SKM-1 (cell line): Measurements from ENCODE around the gene UBN2.
"Not testable (repeated sequence)": the region's sequence is repeated elsewhere in the genome, so short reads cannot be mapped to it uniquely, and the experiment has no call there.

Experiments
- DNase-seq: peaks from one replicate; lab custom pipeline; 2025; ENCODE audit not compliant: unreplicated experiment; lab: John Stamatoyannopoulos, UW

The UBN2 gene

DNA sequence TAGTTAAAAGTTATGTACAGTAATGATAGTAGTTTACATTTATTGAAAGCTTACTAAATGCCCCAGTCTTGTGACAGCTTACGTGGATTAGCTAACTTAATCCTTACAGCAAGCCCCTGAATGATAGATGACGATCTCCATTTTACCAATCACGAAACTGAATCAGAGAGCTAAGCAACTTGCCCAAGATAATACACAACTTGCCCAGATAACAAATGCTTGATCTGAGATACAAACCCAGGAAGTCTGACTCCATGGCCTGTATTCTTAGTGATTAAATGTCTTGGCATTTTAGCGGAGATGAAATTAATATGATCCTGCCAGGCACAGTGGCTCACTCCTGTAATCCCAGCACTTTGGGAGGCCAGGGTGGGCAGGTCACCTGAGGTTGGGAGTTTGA lies 63.2 kb downstream of the UBN2 start:
- no peak for DNase-seq

DNA sequence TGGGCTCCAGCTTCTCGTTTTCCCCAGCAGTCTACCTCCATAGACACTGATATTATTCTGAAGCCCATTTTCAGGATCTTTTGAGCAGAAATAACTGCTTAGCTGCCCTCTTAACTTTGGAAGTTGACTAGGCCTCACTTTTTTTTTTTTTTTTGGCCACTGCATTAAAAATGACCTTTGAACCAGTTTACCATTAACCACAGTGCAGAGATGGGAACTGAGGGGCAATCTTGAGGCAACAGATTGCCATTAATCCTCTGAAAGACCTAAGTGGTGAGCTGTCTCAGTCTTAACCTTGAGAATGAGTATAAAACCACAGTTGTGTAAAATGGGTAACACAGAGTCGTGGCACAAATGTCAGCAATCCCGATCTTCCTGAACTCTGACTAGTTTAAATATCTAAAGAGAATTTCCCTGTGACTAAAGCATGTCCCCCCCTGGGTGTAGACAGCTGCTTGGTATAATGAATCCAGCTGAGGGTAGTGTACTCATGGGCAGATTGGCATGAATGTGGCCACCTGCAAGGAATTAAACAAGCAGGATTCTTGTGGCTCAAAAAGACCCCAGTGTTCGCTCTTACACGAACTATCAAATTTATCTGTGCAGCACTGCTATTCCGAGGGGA lies 64.0 kb downstream of the UBN2 start:
- DNase-seq, result no peak

DNA sequence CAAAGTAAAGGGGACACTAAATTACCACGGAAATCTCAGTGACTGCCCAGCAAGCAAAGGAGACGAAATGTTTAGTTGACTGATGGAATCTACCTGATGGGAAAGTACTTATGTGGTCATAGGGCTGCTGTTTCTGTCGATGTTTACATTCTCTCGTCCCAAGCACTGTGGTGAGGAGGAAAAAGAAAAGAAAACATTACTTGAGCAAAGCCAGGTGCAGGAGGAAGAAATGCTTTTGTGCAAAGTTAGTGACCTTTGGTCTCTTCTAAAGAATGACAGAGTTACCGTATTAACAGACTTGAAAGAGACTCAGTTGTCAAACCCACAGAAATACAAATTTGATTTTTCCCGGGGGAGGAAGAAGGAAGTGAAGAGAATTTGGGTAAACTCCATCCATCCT lies 66.8 kb downstream of the UBN2 start:
- DNase-seq, result no peak

DNA sequence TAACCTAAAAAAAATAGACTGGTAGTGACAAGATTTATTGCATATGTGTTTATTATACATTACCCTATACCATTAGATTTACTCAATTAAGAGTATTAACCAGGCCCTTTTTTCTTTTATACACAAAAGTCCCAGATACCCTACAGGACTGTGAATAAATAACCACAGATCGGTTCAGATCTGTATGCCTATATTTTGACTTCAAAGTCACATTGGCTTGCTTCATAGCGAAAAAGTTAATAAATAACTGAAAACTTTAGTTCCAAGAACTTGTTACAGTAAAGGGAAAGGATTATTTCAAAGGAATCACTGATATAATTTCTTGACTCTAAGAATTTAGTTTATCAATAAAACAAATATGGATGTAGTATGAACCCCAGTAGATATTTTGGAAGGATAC lies 68.3 kb downstream of the UBN2 start:
- no peak for DNase-seq

DNA sequence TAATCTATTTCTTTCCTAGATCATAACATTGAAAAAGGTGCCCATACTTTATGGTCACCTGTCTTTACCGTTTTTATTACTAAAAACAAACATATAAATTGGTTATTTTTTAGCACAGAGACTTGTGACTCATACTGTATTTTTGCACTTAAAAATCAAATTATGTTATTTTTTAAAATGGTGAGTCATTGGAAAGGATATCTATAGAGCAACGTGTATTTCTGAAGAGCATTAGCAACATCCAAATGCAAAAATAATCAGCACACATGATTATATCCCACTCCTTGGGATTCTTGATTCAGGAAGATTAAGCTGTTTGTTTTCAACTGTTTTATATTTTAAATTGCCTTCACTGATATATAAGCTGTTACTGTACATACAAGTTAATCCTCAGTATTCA lies 69.4 kb downstream of the UBN2 start:
- no peak for DNase-seq

DNA sequence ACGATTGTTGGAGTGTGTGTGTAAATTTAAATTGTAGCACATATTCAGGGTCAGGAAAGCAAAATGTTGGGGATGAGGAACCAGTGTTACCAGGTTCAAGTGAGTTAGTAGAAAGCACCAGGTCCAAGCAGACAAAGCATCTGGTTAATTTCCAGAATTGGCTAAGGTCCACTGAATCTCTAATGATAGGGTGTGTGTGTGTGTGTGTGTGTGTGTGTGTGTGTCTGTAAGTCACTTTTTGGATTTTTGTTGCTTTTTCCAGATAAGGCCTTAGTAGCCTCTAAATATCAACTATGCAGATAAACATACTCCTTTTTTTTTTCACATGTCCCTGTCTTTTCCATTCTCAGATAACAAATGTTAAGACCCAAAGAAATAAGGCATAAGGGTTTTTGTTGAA lies 73.5 kb downstream of the UBN2 start:
- DNase-seq, result no peak

DNA sequence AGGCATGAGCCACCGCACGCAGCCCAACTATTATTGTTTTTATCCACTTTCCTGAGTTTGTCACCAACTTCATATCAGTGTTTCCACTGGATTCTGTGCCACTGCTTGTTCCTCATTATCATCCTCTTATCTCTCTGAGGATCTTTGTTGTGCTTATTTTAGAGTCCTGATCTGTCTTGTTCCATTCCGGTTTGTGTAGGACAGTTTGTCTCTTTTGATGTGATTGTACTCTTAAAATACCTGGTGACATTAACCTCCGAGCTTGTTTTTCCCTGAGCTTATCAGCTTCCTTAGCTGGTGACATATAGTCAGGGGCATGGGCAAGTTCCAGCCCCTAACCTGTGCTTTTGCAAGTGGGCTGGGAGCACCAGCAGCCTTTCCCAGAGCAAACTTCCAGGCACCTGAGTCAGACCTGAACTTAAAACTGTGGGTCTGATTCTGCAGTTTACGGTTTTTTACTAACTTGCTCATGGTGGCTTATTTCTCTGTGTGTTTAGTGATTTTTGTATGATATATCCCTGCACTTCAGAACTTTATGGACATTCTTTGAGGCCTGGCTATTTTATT lies 87.0 kb downstream of the UBN2 start:
- DNase-seq, result no peak

DNA sequence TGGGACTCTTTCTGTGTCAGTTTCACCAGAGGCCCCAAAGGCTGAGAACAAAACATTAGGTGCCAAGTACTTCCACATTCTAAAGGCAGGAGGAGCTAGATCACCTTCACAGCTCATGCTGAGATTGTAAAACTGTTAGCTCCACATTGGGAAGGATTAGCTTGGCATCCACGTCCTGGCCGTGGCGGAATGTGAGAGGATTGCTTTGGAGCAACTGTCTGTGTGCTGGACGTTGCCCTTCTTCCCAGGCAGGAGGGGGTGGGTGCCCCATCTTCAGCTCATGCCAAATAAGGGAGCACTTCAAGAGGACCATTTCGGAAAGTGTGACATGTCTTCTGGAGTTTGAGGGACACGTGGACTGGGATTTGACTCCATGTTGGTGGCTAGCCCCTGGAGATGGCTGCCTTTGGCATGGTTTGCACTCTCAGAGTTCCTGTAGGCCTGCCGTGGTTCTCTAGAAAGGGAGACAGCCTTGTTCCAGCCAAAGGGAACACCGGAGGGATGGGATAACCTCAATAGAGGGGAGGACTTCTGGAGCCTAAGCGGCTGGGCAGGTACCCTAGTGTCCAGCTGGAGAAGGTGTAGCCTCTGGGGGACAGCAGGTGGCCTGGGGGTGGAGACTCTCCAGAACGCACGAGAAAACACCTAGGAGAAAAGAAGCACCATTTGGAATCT lies 90.2 kb downstream of the UBN2 start:
- DNase-seq, result no peak

DNA sequence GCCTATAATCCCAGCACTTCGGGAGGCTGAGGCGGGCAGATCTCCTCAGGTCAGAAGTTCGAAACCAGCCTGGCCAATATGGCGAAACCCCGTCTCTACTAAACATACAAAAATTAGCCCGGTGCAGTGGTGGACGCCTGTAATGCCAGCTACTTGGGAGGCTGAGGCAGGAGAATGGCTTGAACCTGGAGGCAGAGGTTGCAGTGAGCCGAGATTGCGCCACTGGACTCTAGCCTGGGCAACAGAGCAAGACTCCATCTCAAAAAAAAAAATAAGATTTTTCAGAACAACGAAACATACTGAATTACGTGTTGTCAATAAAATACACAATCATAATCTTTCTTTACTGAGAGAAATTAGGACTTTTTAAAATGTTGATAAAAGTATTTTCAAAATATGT lies 93.7 kb downstream of the UBN2 start:
- not testable (repeated sequence) for DNase-seq

DNA sequence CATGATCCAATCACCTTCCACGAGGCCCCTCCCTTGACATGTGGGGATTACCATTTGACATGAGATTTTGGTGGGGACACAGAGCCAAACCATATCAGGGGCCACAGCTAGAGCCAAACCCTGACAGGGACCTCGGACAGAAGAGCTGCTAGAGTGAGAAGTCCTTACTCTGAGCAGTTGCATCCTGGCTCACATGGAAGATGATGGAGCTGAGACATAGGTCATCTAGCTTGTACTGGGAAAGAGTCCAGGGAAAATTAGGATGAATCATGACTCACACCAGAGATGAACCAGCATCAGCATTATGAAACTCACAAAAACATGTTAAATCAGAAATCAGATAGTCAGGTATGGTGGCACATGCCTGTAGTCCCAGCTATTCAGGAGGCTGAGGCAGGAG lies 97.3 kb downstream of the UBN2 start:
- DNase-seq, result no peak

DNA sequence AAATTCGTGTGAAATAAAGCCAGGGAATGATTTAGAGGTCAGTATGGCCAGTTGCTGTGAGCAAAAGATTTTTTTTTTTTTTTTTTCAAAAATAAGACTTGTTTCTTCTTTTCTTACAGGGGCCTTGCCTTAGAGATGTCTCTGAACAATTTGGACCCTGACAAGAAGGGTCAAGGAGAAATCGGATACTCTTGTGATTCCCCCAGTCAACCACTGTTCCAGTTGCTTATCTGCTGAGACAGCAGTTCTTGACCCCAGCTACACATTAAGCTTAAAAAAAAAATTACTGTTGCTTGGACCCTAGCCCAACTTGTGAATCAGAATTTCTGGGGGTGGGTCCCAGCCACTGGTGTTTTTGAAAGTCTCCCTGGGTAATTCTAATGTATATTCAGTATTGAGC lies 98.1 kb downstream of the UBN2 start:
- no peak for DNase-seq

DNA sequence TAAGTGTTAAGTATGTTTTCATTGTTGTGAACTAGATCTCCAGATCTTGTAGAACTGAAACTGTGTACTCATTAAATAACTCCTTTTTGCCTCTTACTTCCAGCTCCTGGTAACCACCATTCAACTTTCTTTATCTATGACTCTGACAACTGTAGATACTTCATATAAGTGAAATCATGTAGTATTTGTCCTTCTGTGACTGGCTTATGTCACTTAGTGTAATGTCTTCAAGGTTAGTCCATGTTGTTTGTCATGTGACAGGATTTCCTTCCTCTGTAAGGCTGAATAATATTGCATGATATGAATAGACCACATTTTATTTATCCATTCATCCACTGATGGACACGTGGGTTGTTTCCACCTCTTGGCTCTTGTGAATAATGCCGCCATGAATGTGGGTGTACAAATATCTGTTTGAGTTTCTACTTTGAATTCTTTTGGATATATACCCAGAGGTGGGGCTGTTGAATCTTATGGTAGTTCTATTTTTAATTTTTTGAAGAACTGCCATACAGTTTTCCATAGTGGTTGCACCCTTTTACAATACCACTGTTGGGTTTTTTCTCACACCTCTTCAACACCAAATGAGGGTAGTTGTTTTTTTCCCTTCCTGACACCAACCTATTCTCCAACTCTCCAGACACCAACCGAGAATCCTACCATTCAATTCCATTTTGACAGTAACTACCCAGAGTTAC lies 99.4 kb downstream of the UBN2 start:
- no peak for DNase-seq

DNA sequence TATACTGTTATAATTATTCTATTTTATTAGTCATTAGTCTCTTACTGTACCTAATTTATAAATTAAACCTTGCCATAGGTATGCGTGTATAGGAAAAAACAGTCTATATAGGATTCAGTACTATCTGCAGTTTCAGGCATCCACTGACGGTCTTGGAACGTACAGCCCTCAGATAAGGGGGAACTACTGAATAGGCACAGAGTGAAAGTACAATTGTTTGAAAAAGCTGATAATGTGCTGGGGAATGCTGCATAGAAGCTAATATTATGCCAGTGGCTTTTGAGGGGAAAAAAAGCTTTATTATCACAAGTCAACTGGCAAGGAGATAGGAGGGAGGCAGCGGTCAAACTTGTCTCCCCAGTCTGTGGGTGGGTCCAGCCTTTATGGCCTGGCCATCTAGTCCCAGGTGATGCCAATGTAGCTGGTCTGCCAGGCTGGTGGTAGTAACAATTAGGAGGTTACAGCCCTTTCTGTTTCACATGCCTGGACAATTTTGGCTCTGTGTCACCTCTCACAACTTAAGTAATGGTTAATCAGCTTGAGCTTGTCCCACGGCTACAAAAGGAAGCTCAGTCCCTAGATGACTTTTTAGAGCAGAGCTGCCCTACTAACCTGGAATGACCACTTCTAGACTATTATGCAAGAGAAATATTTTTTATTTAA lies 101.8 kb downstream of the UBN2 start:
- no peak for DNase-seq

DNA sequence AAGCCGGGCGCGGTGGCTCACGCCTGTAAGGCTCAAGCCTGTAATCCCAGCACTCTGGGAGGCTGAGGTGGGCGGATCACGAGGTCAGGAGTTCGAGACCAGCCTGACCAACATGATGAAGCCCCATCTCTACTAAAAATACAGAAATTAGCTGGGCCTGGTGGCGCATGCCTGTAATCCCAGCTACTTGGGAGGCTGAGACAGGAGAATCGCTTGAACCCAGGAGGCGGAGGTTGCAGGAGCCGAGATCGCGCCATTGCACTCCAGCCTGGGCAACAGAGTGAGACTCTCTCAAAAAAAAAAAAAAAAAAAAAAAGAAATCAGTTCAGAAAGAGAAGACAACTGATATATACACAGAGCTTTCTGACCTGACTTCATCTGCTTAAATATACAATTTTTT lies 102.4 kb downstream of the UBN2 start:
- not testable (repeated sequence) for DNase-seq

DNA sequence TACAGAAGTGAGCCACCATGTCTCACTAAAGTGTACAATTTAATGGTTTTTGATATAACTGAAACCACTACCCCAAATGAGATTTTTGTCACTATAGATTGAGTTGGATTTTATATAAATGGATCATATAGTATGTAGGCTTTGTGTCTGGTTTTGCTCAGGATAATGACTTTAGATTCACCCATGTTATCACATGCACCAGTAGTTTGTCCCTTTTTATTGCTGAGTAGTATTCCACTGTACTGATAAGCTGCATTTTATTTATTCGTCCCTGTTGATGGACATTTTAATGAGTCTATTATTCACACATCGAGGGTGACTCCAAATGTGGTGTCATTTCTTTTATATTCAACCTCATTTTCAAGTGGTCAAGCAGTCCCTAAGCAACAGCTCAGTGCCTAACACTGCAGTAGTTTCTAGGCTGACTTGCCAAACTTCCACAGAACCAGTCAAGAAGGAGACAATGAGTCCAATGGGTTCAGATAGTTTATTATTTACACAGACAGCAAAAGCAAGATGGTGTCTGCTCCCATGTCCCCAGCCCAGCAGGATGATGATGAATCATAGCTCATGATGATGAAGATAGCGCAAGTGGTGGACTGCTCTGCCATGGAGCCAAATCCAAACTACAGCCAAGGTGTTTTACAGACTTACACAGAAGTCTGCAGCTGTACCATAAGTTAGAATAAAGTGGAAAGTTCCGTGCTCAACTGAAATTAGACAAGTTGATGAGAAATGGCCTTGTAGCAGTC lies 103.5 kb downstream of the UBN2 start:
- DNase-seq, result no peak

DNA sequence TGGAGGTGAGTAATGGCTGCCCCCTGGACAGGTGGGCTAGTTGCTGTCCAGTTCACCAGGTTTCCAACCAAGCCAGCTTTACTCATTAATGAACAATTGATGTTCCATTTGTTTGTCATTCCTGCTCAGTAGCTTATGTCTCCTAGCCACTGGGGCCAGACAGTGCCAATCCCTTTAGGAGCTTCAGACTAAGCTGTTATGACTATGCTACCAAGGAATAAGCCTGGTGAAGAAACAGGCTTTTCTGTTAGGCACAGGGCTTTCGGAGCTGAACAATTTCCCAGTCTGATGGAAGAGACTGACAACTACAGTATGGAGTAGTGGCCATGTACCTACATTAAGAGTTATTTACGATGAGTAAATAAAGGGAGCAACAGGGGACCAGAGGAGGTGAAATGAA lies 108.0 kb downstream of the UBN2 start:
- DNase-seq, result no peak

DNA sequence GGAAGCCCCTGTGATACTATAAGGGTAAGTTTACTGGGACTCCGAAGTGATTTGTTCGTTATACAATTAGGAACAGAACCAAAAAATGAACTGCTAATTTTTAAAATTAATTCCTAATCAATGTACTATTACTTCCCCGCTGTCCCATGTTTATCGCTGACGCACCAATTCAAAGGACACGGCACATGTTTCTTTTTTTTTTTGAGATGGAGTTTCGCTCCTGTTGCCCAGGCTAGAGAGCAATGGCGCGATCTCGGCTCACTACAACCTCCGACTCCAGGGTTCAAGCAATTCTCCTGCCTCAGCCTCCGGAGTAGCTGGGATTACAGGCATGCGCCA lies 108.6 kb downstream of the UBN2 start:
- DNase-seq, result no peak

DNA sequence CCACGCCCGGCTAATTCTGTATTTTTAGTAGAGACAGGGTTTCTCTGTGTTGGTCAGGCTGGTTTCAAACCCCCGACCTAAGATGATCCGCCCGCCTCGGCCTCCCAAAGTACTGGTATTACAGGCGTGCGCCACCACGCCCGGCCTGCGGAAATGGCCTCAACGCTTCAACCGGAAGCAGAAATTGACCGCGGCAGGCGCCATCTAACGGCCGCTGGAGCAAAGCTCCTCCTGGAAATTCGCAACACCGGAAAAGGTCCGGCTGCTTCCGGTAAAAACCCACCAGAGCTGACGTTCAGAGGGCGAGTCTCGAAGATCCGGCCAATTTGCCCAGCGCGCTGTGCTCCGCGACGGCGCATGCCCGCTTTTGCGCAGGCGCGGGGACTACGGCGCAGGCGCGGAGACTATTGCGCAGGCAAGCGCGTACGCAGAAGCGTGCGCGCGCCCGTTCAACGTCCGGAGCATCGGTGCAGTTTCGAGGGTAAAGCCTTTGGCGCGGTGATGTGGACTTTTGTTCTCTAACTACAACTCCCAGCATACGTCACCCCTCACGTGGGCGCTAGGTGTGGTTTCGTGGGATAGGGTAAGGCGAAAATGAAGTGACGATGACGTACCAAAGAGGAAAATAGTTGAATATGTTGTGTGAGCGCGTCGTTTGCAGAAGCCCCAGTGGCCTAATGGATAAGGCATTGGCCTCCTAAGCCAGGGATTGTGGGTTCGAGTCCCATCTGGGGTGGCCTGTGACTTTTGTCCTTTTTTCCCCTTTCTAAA lies 109.2 kb downstream of the UBN2 start:
- DNase-seq, result peak; percentile 100

DNA sequence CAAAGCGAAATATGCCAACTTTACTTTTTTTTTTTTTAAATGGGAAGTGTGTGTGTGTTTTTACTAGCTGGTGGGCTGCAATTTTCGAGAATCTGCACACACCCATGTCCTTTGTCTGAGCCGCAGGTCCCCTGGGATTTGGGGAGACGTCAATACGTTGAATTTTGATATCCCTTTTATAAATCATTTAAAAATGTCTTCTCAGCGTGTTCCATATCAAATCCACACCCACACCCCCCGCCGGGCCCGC lies 109.7 kb downstream of the UBN2 start:
- DNase-seq, result no peak

DNA sequence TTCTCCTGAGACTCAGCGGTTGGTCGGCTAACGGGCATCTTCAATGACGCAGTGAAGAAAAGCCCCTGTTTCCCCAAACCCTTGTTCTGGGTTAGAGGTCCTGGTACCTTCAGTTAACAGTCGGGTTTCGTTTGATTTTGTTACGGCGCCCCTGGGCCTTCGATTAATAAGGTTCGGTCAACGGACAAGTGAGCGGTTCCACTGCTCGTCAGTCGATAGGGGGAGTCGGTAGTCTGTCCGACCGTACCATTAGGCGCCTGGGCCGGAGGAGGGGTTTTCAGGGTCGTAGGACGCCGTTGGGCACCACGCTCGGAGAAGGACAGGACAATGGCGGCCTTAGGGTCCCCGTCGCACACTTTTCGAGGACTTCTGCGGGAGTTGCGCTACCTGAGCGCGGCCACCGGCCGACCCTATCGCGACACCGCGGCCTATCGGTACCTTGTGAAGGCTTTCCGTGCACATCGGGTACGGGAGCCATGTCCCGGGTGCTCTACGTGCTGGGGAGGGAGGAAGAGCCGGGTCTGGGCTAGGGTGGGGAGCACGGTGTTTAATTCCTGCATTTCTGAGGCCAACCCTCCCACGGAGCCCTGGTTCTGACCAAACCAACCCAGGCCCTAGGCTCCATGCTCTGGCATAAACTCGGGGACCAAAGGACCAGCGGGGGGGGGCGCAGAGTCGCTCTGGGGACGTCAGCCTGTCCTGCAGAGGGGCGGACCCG lies 110.2 kb downstream of the UBN2 start, which contains the start of gene FMC1:
FMC1 (plus strand) TSS at position 280 of the 718 bp plus-strand sequence; CDS start at position 328, 48 bp downstream.
- peak; percentile 85 for DNase-seq
